Measurements from ENCODE around the gene PHF13. TPM values are rescaled to one million over a fixed set of nuclear protein-coding genes. Genes with fewer than 3 reads are reported as not detected.

Gene PHF13
- total and polyA plus RNA-seq, 9 of the 15 experiments (the other 6 are each of a cell fraction or from before 2014, with no cell fraction given) = 1.8 to 36.1 (median 11.7) TPM

DNA sequence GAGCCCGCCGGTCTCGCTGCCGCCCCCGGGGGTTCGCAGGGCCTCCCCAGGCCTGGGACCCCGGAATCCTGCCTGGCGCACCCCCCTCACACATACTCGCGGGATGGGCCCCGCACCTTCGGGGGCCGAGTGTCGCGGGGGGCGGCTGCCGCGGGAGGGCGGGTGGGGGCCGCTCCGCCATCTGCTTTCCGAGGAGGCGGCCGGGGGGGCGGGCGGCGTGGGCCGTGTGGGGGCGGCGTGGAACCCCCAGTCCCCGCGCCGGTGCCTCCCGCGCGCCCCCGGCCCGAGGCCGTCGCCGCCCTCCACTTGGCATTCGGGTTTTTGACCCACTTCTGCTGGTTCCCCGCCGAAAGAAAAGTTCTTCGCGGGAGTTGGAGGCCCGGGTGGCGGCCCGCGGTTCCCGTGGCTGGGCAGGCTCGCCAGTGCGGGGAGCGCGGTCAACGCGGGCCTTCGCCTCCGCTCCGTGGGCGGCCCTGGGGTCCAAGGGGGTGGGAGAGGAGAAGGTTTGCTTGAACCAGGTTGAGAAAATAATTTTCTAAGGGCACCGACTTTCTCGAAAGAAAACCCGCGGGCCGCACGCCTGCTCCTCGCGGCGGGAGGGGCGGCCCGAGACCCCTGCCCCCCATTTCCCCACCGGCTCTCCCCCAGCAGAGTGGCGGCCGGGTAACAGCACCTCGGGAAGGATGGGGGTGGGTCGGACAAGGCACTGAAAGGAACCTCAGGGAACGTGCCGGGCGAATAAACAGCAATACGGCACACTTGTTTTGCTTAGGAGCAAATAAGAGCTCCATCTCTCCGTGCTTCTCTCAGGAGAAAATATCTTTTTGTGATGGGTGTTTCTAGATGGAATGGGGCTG lies 1.6 kb downstream of the PHF13 start (continued):
- TF ChIP-seq STAG1 (CRISPR knock-in tag; IDR thresholded peaks at IDR 0.05; ENCODE audit: borderline replicate concordance) = no peak
- TF ChIP-seq POLR2G (IDR thresholded peaks at IDR 0.05; ENCODE audit: low read depth, low read length) = peak; percentile 71
- no peak for TF ChIP-seq SMARCC2 (IDR thresholded peaks at IDR 0.05; ENCODE audit: low read depth)
- TF ChIP-seq, protein P1, sequence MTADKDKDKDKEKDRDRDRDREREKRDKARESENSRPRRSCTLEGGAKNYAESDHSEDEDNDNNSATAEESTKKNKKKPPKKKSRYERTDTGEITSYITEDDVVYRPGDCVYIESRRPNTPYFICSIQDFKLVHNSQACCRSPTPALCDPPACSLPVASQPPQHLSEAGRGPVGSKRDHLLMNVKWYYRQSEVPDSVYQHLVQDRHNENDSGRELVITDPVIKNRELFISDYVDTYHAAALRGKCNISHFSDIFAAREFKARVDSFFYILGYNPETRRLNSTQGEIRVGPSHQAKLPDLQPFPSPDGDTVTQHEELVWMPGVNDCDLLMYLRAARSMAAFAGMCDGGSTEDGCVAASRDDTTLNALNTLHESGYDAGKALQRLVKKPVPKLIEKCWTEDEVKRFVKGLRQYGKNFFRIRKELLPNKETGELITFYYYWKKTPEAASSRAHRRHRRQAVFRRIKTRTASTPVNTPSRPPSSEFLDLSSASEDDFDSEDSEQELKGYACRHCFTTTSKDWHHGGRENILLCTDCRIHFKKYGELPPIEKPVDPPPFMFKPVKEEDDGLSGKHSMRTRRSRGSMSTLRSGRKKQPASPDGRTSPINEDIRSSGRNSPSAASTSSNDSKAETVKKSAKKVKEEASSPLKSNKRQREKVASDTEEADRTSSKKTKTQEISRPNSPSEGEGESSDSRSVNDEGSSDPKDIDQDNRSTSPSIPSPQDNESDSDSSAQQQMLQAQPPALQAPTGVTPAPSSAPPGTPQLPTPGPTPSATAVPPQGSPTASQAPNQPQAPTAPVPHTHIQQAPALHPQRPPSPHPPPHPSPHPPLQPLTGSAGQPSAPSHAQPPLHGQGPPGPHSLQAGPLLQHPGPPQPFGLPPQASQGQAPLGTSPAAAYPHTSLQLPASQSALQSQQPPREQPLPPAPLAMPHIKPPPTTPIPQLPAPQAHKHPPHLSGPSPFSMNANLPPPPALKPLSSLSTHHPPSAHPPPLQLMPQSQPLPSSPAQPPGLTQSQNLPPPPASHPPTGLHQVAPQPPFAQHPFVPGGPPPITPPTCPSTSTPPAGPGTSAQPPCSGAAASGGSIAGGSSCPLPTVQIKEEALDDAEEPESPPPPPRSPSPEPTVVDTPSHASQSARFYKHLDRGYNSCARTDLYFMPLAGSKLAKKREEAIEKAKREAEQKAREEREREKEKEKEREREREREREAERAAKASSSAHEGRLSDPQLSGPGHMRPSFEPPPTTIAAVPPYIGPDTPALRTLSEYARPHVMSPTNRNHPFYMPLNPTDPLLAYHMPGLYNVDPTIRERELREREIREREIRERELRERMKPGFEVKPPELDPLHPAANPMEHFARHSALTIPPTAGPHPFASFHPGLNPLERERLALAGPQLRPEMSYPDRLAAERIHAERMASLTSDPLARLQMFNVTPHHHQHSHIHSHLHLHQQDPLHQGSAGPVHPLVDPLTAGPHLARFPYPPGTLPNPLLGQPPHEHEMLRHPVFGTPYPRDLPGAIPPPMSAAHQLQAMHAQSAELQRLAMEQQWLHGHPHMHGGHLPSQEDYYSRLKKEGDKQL (CRISPR knock-in tag; IDR thresholded peaks at IDR 0.05; ENCODE audit: borderline replicate concordance) = no peak
- TF ChIP-seq BCLAF1 (IDR thresholded peaks at IDR 0.05; ENCODE audit: borderline replicate concordance in 1 of 2, control insufficient read depth in 1 of 2, low read depth in 2 of 2, low read length in 1 of 2) = no peak
- TF ChIP-seq ZFX (CRISPR knock-in tag; IDR thresholded peaks at IDR 0.05) = peak; percentile 56; the same call in 1 of the 2 replicates
- TF ChIP-seq, protein P2, sequence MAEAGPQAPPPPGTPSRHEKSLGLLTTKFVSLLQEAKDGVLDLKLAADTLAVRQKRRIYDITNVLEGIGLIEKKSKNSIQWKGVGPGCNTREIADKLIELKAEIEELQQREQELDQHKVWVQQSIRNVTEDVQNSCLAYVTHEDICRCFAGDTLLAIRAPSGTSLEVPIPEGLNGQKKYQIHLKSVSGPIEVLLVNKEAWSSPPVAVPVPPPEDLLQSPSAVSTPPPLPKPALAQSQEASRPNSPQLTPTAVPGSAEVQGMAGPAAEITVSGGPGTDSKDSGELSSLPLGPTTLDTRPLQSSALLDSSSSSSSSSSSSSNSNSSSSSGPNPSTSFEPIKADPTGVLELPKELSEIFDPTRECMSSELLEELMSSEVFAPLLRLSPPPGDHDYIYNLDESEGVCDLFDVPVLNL (CRISPR knock-in tag; IDR thresholded peaks at IDR 0.05; ENCODE audit: low read depth) = no peak
- no peak for TF ChIP-seq ZKSCAN3 (CRISPR knock-in tag; IDR thresholded peaks at IDR 0.05)
- no peak for TF ChIP-seq ZNF124 (CRISPR knock-in tag; IDR thresholded peaks at IDR 0.05)
- no peak for TF ChIP-seq POLR2B (IDR thresholded peaks at IDR 0.05; ENCODE audit: low read depth, partially characterized antibody)
- TF ChIP-seq HDAC8 (tag; IDR thresholded peaks at IDR 0.05) = no peak
- TF ChIP-seq RBM15 (IDR thresholded peaks at IDR 0.05; ENCODE audit: insufficient read depth, low read length) = no peak
- no peak for TF ChIP-seq MEIS2 (IDR thresholded peaks at IDR 0.05; ENCODE audit: partially characterized antibody)
- no peak for TF ChIP-seq ILF3 (IDR thresholded peaks at IDR 0.05; ENCODE audit: borderline replicate concordance)
- no peak for TF ChIP-seq ZNF354B (CRISPR knock-in tag; IDR thresholded peaks at IDR 0.05)

All from K562 (cell line).